Measurements from ENCODE around the gene NRL.

Gene NRL

GRCh38 chr14:24072881-24073877 lies 41.6 kb downstream of the NRL start:
- ChIA-PET CTCF (interaction anchor here (1.0 to 7.9 kb wide), 9 partner anchors 9 to 88 kb away, joined by 3 to 71 read pairs (median 6); partner anchors contain the start of genes IRF9 and PCK2), POLR2A (interaction anchor here (0.5 to 1.4 kb wide), 2 partner anchors 42 to 89 kb away, joined by 3 read pairs; partner anchors contain the start of genes DCAF11 and NRL)
- DNase-seq (ENCODE audit: extremely low spot score) = no peak
- no peak for TF ChIP-seq CTCF (IDR thresholded peaks at IDR 0.05; ENCODE audit: control extremely low read depth, extremely low read depth, low read depth, missing control alignments)

GRCh38 chr14:24072436-24072835 lies 42.3 kb downstream of the NRL start:
- no peak for DNase-seq (ENCODE audit: extremely low spot score)
- TF ChIP-seq CTCF (IDR thresholded peaks at IDR 0.05; ENCODE audit: control extremely low read depth, extremely low read depth, low read depth, missing control alignments) = no peak
- CTCF ChIA-PET = interaction anchor here (1.1 to 7.9 kb wide), 6 partner anchors 9 to 89 kb away, joined by 4 to 71 read pairs (median 7); partner anchors contain the start of genes IRF9 and PCK2
- POLR2A ChIA-PET = interaction anchor here (0.5 to 1.4 kb wide), 2 partner anchors 42 to 90 kb away, joined by 3 read pairs; partner anchors contain the start of genes DCAF11 and NRL

- DNase-seq (ENCODE audit: extremely low spot score) = no peak
- no peak for TF ChIP-seq CTCF (IDR thresholded peaks at IDR 0.05; ENCODE audit: control extremely low read depth, extremely low read depth, low read depth, missing control alignments)
- POLR2A ChIA-PET = interaction anchor here (0.6 kb wide), 1 partner anchor 136 kb away, joined by 3 read pairs; no protein-coding TSS in a partner anchor
- CTCF ChIA-PET = interaction anchor here (1.1 to 7.9 kb wide), 5 partner anchors 10 to 36 kb away, joined by 4 to 71 read pairs (median 8); partner anchors contain the start of gene PCK2
These were observed 42.8 kb downstream of the NRL start for GRCh38 chr14:24071836-24072430.

GRCh38 chr14:24071144-24071697 lies 43.5 kb downstream of the NRL start, which contains the start of gene CPNE6:
CPNE6 (plus strand) TSS chr14:24071562; CDS start chr14:24072937, 1,375 bp downstream.
- POLR2A ChIA-PET = interaction anchor here (0.6 kb wide), 1 partner anchor 136 kb away, joined by 3 read pairs; no protein-coding TSS in a partner anchor
- no peak for DNase-seq (ENCODE audit: extremely low spot score)

GRCh38 chr14:24070285-24071143 lies 44.2 kb downstream of the NRL start:
- ChIA-PET CTCF (interaction anchor here (1.3 to 7.9 kb wide), 5 partner anchors 8 to 145 kb away, joined by 4 to 71 read pairs (median 5); partner anchors contain the start of genes MDP1 and PCK2), POLR2A (interaction anchor here (0.6 kb wide), 1 partner anchor 10 kb away, joined by 3 read pairs; no protein-coding TSS in a partner anchor)
- no peak for DNase-seq (ENCODE audit: extremely low spot score)
- no peak for TF ChIP-seq CTCF (IDR thresholded peaks at IDR 0.05; ENCODE audit: control extremely low read depth, extremely low read depth, low read depth, missing control alignments)

More at GRCh38 chr14:24071144-24071697, 43.5 kb downstream of the NRL start, which contains the start of gene CPNE6:
- TF ChIP-seq CTCF (IDR thresholded peaks at IDR 0.05; ENCODE audit: control extremely low read depth, extremely low read depth, low read depth, missing control alignments) = no peak
- CTCF ChIA-PET = interaction anchor here (1.9 to 7.9 kb wide), 4 partner anchors 10 to 145 kb away, joined by 4 to 71 read pairs (median 23); partner anchors contain the start of genes MDP1 and PCK2
